ENCODE results near the gene CALHM6. TPM values are rescaled to one million over a fixed set of nuclear protein-coding genes. Genes with fewer than 3 reads are reported as not detected.
A peak's percentile ranks its signal among the peaks of the same experiment; 100 is the strongest.

CALHM6 gene
- total and polyA plus RNA-seq, 2 of the 8 experiments (the other 6 are each of a cell fraction or from before 2014, with no cell fraction given): 0.93 to 1.8 TPM

DNA sequence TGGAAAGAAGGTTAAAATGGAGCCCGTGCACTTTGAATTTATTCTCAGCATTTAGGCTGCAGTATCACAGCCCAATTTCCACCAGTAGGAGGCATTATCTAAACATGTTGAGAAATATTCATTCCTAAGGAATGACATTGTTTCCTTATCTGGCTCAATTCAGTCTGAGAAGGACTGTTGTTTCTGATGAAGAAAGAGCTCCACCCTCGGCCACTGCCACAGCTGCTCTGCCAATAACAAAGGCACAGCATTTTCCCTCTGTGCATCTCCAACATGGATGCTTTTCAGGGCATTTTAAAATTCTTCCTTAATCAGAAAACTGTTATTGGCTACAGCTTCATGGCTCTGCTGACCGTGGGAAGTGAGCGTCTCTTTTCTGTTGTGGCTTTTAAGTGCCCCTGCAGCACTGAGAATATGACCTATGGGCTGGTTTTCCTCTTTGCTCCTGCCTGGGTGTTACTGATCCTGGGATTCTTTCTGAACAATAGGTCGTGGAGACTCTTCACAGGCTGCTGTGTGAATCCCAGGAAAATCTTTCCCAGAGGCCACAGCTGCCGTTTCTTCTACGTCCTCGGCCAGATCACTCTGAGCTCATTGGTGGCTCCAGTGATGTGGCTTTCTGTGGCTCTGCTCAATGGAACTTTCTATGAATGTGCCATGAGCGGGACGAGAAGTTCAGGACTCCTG, 50.4 kb downstream of the CALHM6 start, which contains the start of gene CALHM5:
TSS of gene CALHM5 (plus strand) at position 216 of the 687 bp plus-strand sequence. CDS start at position 274, 58 bp downstream.
- POLR2A ChIA-PET (ENCODE audit: partially characterized antibody): interaction anchor here (0.9 to 1.2 kb wide), 2 partner anchors 22 to 224 kb away, joined by 3 read pairs; no protein-coding TSS in a partner anchor
- FAIRE-seq (peak; percentile 7), DNase-seq (ENCODE audit: low read depth in 1 of 2, low spot score in 2 of 2) (no peak)

More for the DNA sequence above, 50.4 kb downstream of the CALHM6 start, which contains the start of gene CALHM5:
- peak within 1 kb of the TSS; percentile 53; the same call in 1 of the 2 replicates for H2BK12ac ChIP-seq (ENCODE audit: low read depth, low read length)
- H4K20me1 ChIP-seq (replicated peaks in 1 of 2; ENCODE audit: control insufficient read depth in 1 of 2, insufficient read depth in 2 of 2, low read length in 2 of 2): no peaks in the 10 kb centered on the region
- no peak within 1 kb of the TSS for H2BK5ac ChIP-seq (ENCODE audit: low read depth, low read length)
- H2BK15ac ChIP-seq (ENCODE audit: low read length): peak within 1 kb of the TSS; percentile 25; the same call in 1 of the 2 replicates
- no peak within 1 kb of the TSS; the same call in 1 of the 2 replicates for H3K18ac ChIP-seq (ENCODE audit: extremely low read depth, low read length)
- no peak within 1 kb of the TSS for H3K23ac ChIP-seq (ENCODE audit: insufficient read length)
- CTCF ChIA-PET (ENCODE audit: partially characterized antibody): interaction anchor here (0.6 to 6.0 kb wide), 29 partner anchors 9 to 499 kb away, joined by 3 to 60 read pairs (median 5); no protein-coding TSS in a partner anchor
- no peak for TF ChIP-seq HDAC2 (IDR thresholded peaks at IDR 0.05; ENCODE audit: borderline replicate concordance in 1 of 2, low read depth in 2 of 2, low read length in 2 of 2)
- TF ChIP-seq YY1 (IDR thresholded peaks at IDR 0.05; ENCODE audit: low read depth, low read length): peak; percentile 44; the same call in 1 of the 2 replicates
- 0 out of 2 replicates have a peak, but pooled peaks have one; percentile 31 for TF ChIP-seq JUND (IDR thresholded peaks at IDR 0.05; ENCODE audit: low read length)
- 0 out of 2 replicates have a peak, but pooled peaks have one; percentile 6 for TF ChIP-seq CEBPB (IDR thresholded peaks at IDR 0.05; ENCODE audit: low read depth, low read length)
- TF ChIP-seq CTCF (IDR thresholded peaks at IDR 0.05; ENCODE audit: control extremely low read depth in 1 of 3, insufficient read depth in 1 of 3, low read depth in 1 of 3, low read length in 3 of 3): peak in 2 of 3 experiments; percentile 38 to 66; a peak in 2 of 4 replicates
- TF ChIP-seq RAD21 (IDR thresholded peaks at IDR 0.05 in 1 of 2, conservative IDR thresholded peaks at IDR 0.05 in 1 of 2; ENCODE audit: low read depth in 2 of 2, low read length in 2 of 2): peak; percentile 30 to 44
- no peak for TF ChIP-seq ATF3 (IDR thresholded peaks at IDR 0.05; ENCODE audit: insufficient read depth, low read depth, low read length)
- H4K5ac ChIP-seq (ENCODE audit: insufficient read length, low read depth, low read length): no peak within 1 kb of the TSS
- H3K4me2 ChIP-seq (ENCODE audit: insufficient read depth in 1 of 2, low read depth in 2 of 2, low read length in 2 of 2): no peak within 1 kb of the TSS; a peak in 1 of 4 replicates
- no peak within 1 kb of the TSS for H3K9ac ChIP-seq (replicated peaks in 1 of 4; ENCODE audit: extremely low read depth in 1 of 4, low read depth in 3 of 4, low read length in 3 of 4)
- H2BK20ac ChIP-seq (ENCODE audit: low read length): no peak within 1 kb of the TSS
- peak within 1 kb of the TSS; percentile 31; the same call in 1 of the 2 replicates for H3K27ac ChIP-seq (ENCODE audit: low read depth, low read length)
- peak within 1 kb of the TSS; percentile 17 for H3K4ac ChIP-seq (replicated peaks; ENCODE audit: insufficient read length, low read depth, low read length)
- no peaks in the 10 kb centered on the region for H3K9me3 ChIP-seq (ENCODE audit: insufficient read depth in 2 of 2, low read depth in 1 of 2, low read length in 1 of 2)
- H3K36me3 ChIP-seq (ENCODE audit: control insufficient read depth in 2 of 4, insufficient read depth in 4 of 4, low read length in 3 of 4): no peaks in the 10 kb centered on the region
- no peak within 1 kb of the TSS for H3K56ac ChIP-seq (replicated peaks; ENCODE audit: insufficient read length, low read depth, low read length)
- no peak within 1 kb of the TSS for H2AK5ac ChIP-seq (ENCODE audit: low read depth, low read length)
- peaks cover 0 to 1% (median 0%) of the 10 kb centered on the region in 4 experiments; a peak in 1 of 7 replicates for H3K27me3 ChIP-seq (replicated peaks in 1 of 4; ENCODE audit: control insufficient read depth in 3 of 4, extremely low read depth in 1 of 4, insufficient read depth in 3 of 4, low read length in 3 of 4)
- H3K79me2 ChIP-seq (ENCODE audit: control insufficient read depth in 1 of 2, insufficient read depth in 2 of 2, low read length in 2 of 2): no peaks in the 10 kb centered on the region
- H3K4me1 ChIP-seq (replicated peaks in 1 of 4; ENCODE audit: control insufficient read depth in 3 of 4, insufficient read depth in 4 of 4, low read length in 3 of 4): peaks cover 0 to 11% (median 4%) of the 10 kb centered on the region in 4 experiments; a peak in 4 of 7 replicates
- H3K14ac ChIP-seq (ENCODE audit: insufficient read length): no peak within 1 kb of the TSS
- no peak within 1 kb of the TSS for H4K91ac ChIP-seq (replicated peaks; ENCODE audit: insufficient read length, low read length)
- H4K8ac ChIP-seq (ENCODE audit: extremely low read depth, insufficient read depth, low read length): 0 out of 2 replicates have a peak within 1 kb of the TSS, but pooled peaks have one; percentile 69
- no peaks in the 10 kb centered on the region for H3K23me2 ChIP-seq (ENCODE audit: low read depth, low read length)
- WGBS, 2 experiments (ENCODE audit: extremely low coverage in 1 of 2, insufficient coverage in 1 of 2, insufficient read length in 1 of 2, insufficient replicate concordance in 2 of 2, low coverage in 1 of 2, low lambda C conversion rate in 2 of 2, missing lambda C conversion rate in 1 of 2): 80% methylated on average over 10 of the region's 10 CpGs; no CpG with 5 or more reads in 1 of the 2 experiments
- H3K4me3 ChIP-seq (ENCODE audit: extremely low read depth in 1 of 4, insufficient read depth in 2 of 4, low read depth in 3 of 4, low read length in 4 of 4): no peak within 1 kb of the TSS
- H3K79me1 ChIP-seq (ENCODE audit: low read depth, low read length): no peaks in the 10 kb centered on the region
- peak within 1 kb of the TSS; percentile 94 for H2AFZ ChIP-seq (ENCODE audit: low read length)
- H2BK120ac ChIP-seq (replicated peaks; ENCODE audit: low read depth, low read length): no peak within 1 kb of the TSS

Measured in H1 (cell line).